Neural cell (in vitro differentiated cells): ENCODE results near the gene PLCH1.

ENCODE experiments used
- EP300 ChIP-seq: fragments of 450-650 bp; conservative IDR thresholded peaks from 2 replicates; pipeline ENCODE4 v1.6.1; 2014; ENCODE audit warnings: antibody characterized with exemption, mild to moderate bottlenecking, moderate library complexity; ENCODE audit not compliant: poor library complexity, severe bottlenecking
- EZH2 ChIP-seq: fragments of 200-600, 300-800 bp; shearing (Covaris generic), sonication (generic); IDR thresholded peaks from 2 replicates; pipeline ENCODE4 v1.6.1; 2014; ENCODE audit warnings: antibody characterized with exemption, low read length, borderline replicate concordance, mild to moderate bottlenecking; ENCODE audit not compliant: insufficient read depth, poor library complexity, severe bottlenecking
- MXI1 ChIP-seq: fragments of 450-650 bp; conservative IDR thresholded peaks from 2 replicates; pipeline ENCODE4 v1.6.1; 2014; ENCODE audit warnings: antibody characterized with exemption, mild to moderate bottlenecking; ENCODE audit not compliant: poor library complexity, severe bottlenecking
- POLR2AphosphoS5 ChIP-seq: IDR thresholded peaks from 2 replicates; pipeline ENCODE4 v1.6.1; 2012
- RAD21 ChIP-seq: fragments of 450-650 bp; conservative IDR thresholded peaks from 2 replicates; pipeline ENCODE4 v1.6.1; 2014; ENCODE audit warnings: antibody characterized with exemption, mild to moderate bottlenecking, moderate library complexity
- SMC3 ChIP-seq: fragments of 450-650 bp; conservative IDR thresholded peaks from 2 replicates; pipeline ENCODE4 v1.6.1; 2014; ENCODE audit warnings: antibody characterized with exemption, mild to moderate bottlenecking, moderate library complexity; ENCODE audit not compliant: poor library complexity
- TAF1 ChIP-seq: IDR thresholded peaks from 2 replicates; pipeline ENCODE4 v1.6.1; 2012; ENCODE audit warnings: low read depth
- TF ChIP-seq, protein P1 (sequence below): IDR thresholded peaks from 2 replicates; pipeline ENCODE4 v1.6.1; 2012; ENCODE audit warnings: borderline replicate concordance
- TF ChIP-seq, protein P2 (sequence below): fragments of 450-650 bp; IDR thresholded peaks from 2 replicates; pipeline ENCODE4 v1.5.1; 2014; ENCODE audit warnings: antibody characterized with exemption, mild to moderate bottlenecking, moderate library complexity; ENCODE audit not compliant: poor library complexity, severe bottlenecking

DNA sequence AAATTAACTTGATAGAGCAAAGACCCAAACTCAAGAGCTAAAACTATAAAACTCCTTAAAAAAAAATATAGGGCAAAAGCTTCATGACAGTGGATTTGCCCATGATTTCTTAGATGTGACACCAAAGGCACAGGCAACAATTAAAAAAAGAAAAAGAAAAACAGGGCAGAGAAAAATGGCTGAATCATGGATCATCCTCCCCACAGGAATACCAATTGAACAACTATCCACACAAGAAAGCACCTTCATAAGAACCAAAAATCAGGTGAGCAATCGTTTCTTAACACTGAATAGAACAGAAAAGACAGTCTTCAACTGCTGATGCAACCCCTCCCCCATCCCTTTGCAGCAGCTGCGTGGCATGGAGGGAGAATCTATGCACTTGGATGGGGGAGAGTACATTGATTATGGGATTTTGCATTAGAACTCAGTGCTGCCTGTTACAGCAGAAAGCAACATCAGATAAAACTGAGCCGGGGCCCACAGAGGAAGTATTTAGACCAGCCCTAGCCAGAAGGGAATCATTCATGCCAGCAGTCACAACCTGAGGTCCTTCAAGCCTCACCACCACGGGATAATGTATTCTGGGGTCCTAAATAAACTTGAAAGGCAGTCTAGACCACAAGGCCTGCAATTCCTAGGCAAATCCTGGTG, 45.5 kb upstream of the PLCH1 start:
- TF ChIP-seq, protein P1, sequence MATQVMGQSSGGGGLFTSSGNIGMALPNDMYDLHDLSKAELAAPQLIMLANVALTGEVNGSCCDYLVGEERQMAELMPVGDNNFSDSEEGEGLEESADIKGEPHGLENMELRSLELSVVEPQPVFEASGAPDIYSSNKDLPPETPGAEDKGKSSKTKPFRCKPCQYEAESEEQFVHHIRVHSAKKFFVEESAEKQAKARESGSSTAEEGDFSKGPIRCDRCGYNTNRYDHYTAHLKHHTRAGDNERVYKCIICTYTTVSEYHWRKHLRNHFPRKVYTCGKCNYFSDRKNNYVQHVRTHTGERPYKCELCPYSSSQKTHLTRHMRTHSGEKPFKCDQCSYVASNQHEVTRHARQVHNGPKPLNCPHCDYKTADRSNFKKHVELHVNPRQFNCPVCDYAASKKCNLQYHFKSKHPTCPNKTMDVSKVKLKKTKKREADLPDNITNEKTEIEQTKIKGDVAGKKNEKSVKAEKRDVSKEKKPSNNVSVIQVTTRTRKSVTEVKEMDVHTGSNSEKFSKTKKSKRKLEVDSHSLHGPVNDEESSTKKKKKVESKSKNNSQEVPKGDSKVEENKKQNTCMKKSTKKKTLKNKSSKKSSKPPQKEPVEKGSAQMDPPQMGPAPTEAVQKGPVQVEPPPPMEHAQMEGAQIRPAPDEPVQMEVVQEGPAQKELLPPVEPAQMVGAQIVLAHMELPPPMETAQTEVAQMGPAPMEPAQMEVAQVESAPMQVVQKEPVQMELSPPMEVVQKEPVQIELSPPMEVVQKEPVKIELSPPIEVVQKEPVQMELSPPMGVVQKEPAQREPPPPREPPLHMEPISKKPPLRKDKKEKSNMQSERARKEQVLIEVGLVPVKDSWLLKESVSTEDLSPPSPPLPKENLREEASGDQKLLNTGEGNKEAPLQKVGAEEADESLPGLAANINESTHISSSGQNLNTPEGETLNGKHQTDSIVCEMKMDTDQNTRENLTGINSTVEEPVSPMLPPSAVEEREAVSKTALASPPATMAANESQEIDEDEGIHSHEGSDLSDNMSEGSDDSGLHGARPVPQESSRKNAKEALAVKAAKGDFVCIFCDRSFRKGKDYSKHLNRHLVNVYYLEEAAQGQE: no peak
- TF ChIP-seq, protein P2, sequence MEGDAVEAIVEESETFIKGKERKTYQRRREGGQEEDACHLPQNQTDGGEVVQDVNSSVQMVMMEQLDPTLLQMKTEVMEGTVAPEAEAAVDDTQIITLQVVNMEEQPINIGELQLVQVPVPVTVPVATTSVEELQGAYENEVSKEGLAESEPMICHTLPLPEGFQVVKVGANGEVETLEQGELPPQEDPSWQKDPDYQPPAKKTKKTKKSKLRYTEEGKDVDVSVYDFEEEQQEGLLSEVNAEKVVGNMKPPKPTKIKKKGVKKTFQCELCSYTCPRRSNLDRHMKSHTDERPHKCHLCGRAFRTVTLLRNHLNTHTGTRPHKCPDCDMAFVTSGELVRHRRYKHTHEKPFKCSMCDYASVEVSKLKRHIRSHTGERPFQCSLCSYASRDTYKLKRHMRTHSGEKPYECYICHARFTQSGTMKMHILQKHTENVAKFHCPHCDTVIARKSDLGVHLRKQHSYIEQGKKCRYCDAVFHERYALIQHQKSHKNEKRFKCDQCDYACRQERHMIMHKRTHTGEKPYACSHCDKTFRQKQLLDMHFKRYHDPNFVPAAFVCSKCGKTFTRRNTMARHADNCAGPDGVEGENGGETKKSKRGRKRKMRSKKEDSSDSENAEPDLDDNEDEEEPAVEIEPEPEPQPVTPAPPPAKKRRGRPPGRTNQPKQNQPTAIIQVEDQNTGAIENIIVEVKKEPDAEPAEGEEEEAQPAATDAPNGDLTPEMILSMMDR: no peak
- TF ChIP-seq POLR2AphosphoS5 (no peak), SMC3 (no peak), EZH2 (no peak), EP300 (no peak), TAF1 (no peak), MXI1 (no peak), RAD21 (no peak)
